Heart left ventricle (tissue), 13 donors: ENCODE measurements around the gene NEDD8.

Source experiments
- POLR2A ChIP-seq, 2 donors: fragments of 450-650 bp; IDR thresholded peaks; one replicate each; pipeline ENCODE4 v1.6.1; 2017; ENCODE audit warnings: antibody characterized with exemption in 2 of 2, mild to moderate bottlenecking in 2 of 2, moderate library complexity in 2 of 2
- TF ChIP-seq, protein P1 (sequence below), 12 donors: fragments of 200-600 bp; sonication (generic) in 4 of 12; IDR thresholded peaks; one replicate each; pipeline versions ENCODE4 v1.5.0 to v1.8.0; 2018 to 2022; ENCODE audit warnings: antibody characterized with exemption in 12 of 12, mild to moderate bottlenecking in 5 of 12
- donor health status: ischemic (EF 13 %, LVEDD 7.1; RV severe dilation, severe dysfunction).
- donor health status: DM: no; HTN: yes; CAD: no.
- donor health status: DM: no; HTN: no; CAD: no.
- donor health status: ischemic (EF 25% LVEDD 6.9; RV normal size, moderate dysfunction).
- donor health status: ischemic (EF 25% LVEDD 5.7; RV mildly dilated, moderate dysfunction).
- donor health status: ischemic (EF 35%, LVEDD 5.7; RV mildly dilated, moderate dysfunction).
- donor health status: nonischemic (EF 11% LVEDD 7.7; RV severe dilation, severe dysfunction).
- donor health status: DM: yes; HTN: yes; CAD: no.
- donor health status: PGD.
- donor health status: ischemic (EF 29% LVEDD 5.4; RV normal size, mild dysfunction).
- donor health status: nonischemic (EF 23%, LVEDD 6.1; RV moderate dilation, normal function).

DNA sequence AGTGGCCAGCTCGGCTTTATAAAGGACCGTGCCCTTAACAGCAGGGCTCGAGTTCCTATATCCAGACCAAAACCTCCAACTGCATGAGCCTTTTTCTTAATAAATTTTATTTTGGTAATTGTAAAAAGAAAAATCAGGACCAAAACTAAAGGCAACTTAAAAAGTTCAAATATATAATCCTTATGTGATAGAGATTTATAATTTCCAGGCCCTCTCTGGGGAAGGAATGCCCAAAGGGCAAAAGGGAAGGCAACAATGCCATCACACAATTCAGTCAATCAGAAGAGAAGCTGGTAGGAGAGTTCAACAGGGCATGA is 43.1 kb downstream of the NEDD8 start:
- TF ChIP-seq, protein P1, sequence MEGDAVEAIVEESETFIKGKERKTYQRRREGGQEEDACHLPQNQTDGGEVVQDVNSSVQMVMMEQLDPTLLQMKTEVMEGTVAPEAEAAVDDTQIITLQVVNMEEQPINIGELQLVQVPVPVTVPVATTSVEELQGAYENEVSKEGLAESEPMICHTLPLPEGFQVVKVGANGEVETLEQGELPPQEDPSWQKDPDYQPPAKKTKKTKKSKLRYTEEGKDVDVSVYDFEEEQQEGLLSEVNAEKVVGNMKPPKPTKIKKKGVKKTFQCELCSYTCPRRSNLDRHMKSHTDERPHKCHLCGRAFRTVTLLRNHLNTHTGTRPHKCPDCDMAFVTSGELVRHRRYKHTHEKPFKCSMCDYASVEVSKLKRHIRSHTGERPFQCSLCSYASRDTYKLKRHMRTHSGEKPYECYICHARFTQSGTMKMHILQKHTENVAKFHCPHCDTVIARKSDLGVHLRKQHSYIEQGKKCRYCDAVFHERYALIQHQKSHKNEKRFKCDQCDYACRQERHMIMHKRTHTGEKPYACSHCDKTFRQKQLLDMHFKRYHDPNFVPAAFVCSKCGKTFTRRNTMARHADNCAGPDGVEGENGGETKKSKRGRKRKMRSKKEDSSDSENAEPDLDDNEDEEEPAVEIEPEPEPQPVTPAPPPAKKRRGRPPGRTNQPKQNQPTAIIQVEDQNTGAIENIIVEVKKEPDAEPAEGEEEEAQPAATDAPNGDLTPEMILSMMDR (IDR thresholded peaks at IDR 0.05): no peak
- no peak for TF ChIP-seq POLR2A (IDR thresholded peaks at IDR 0.05)
